Panc1 (cell line): ENCODE results near the gene TMEM121B. TPM values are rescaled to one million over a fixed set of nuclear protein-coding genes. Genes with fewer than 3 reads are reported as not detected.

ENCODE experiments used
- ATAC-seq: fragments of 200-7000 bp; cut with Tn5 transposase; 2 replicates; pipeline ENCODE4 v1.9.1; 2020; ENCODE audit warnings: mild to moderate bottlenecking, moderate library complexity
- BruUV-seq: library from RNA; stranded (reverse); fragments of 400-500 nt; replicated peaks from 2 replicates; lab custom pipeline; 2021; lab: Mats Ljungman, UMichigan
- CTCF ChIA-PET: fragments of 300-600 bp; sonication (Branson Sonifier 250); formaldehyde crosslinking; loops from one replicate; lab custom pipeline; 2022; ENCODE audit warnings: antibody characterized with exemption; lab: Charles Lee
- POLR2A ChIA-PET: fragments of 300-600 bp; sonication (Branson Sonifier 250); formaldehyde crosslinking; loops from one replicate; lab custom pipeline; 2022; ENCODE audit warnings: antibody characterized with exemption; lab: Charles Lee
- DNase-seq: peaks from one replicate; pipeline ENCODE4 v3.0.0-alpha.2; 2010; ENCODE audit warnings: low read depth, low spot score
- H3K27ac ChIP-seq: 2 replicates; pipeline ENCODE4 v1.5.1; 2011; ENCODE audit warnings: mild to moderate bottlenecking, low read length, inconsistent platforms
- H3K27me3 ChIP-seq: fragments of 200-500 bp; sonication (Bioruptor generic); 2 replicates; pipeline ENCODE4 v1.6.0; 2014; ENCODE audit warnings: low read length, inconsistent platforms; ENCODE audit not compliant: control insufficient read depth, insufficient read depth
- H3K36me3 ChIP-seq: fragments of 200-500 bp; sonication (Bioruptor generic); 2 replicates; pipeline ENCODE4 v1.5.1; 2014; ENCODE audit warnings: inconsistent platforms, mild to moderate bottlenecking, low read length, moderate library complexity; ENCODE audit not compliant: control insufficient read depth, insufficient read depth
- H3K4me1 ChIP-seq: 2 replicates; pipeline ENCODE4 v1.5.1; 2011; ENCODE audit warnings: inconsistent platforms, mild to moderate bottlenecking, low read length, moderate library complexity; ENCODE audit not compliant: control insufficient read depth, insufficient read depth
- H3K4me3 ChIP-seq, 2 experiments: 2 replicates each; pipeline ENCODE4 v1.5.1; 2011 to 2012; ENCODE audit warnings: low read depth in 2 of 2, low read length in 2 of 2, mild to moderate bottlenecking in 2 of 2, inconsistent platforms in 1 of 2, moderate library complexity in 1 of 2
- H3K9me3 ChIP-seq: fragments of 200-500 bp; sonication (Bioruptor generic); 2 replicates; pipeline ENCODE4 v1.5.1; 2014; ENCODE audit warnings: low read depth, mild to moderate bottlenecking, inconsistent platforms, low read length, moderate library complexity; ENCODE audit not compliant: control insufficient read depth, insufficient read depth
- POLR2AphosphoS5 ChIP-seq: IDR thresholded peaks from 2 replicates; pipeline ENCODE4 v1.6.1; 2012; ENCODE audit warnings: mild to moderate bottlenecking, low read depth, low read length, moderate library complexity
- SIN3A ChIP-seq: IDR thresholded peaks from 2 replicates; pipeline ENCODE4 v1.6.1; 2012; ENCODE audit warnings: low read depth, mild to moderate bottlenecking, low read length, moderate library complexity, borderline replicate concordance; ENCODE audit not compliant: insufficient read depth
- TCF7L2 ChIP-seq: IDR thresholded peaks from 2 replicates; pipeline ENCODE4 v1.6.1; 2011; ENCODE audit warnings: mild to moderate bottlenecking, low read depth, low read length, inconsistent platforms
- in situ Hi-C: cut with HindIII; loops from 2 replicates; pipeline ENCODE4 v1.10.0; 2016; ENCODE audit warnings: low sequenced_read_pairs, low pct_unique_long_range_greater_than_20kb
- intact Hi-C: fragments of 100-400 bp; cut with micrococcal nuclease; formaldehyde crosslinking; loops from one replicate; pipeline ENCODE4 v1.10.0; 2022; ENCODE audit not compliant: unreplicated experiment
- total RNA-seq: library from RNA; stranded (reverse); gene quantifications from one replicate; pipeline ENCODE4 v1.2.1, GENCODE V29; 2021; ENCODE audit not compliant: unreplicated experiment
- TF ChIP-seq, protein P1 (sequence below): fragments of 450-650 bp; IDR thresholded peaks from 2 replicates; pipeline ENCODE4 v1.5.1; 2017; ENCODE audit warnings: mild to moderate bottlenecking
- TF ChIP-seq, protein P2 (sequence below), 2 experiments: IDR thresholded peaks; 2 replicates each; pipeline ENCODE4 v1.6.1; 2011 to 2012; ENCODE audit warnings: low read depth in 2 of 2, control low read depth in 1 of 2, low read length in 1 of 2, mild to moderate bottlenecking in 1 of 2, moderate library complexity in 1 of 2; ENCODE audit not compliant: insufficient read depth in 1 of 2

The TMEM121B gene
- total RNA-seq, 1 experiment from 2014 or later = 0.44 TPM

DNA sequence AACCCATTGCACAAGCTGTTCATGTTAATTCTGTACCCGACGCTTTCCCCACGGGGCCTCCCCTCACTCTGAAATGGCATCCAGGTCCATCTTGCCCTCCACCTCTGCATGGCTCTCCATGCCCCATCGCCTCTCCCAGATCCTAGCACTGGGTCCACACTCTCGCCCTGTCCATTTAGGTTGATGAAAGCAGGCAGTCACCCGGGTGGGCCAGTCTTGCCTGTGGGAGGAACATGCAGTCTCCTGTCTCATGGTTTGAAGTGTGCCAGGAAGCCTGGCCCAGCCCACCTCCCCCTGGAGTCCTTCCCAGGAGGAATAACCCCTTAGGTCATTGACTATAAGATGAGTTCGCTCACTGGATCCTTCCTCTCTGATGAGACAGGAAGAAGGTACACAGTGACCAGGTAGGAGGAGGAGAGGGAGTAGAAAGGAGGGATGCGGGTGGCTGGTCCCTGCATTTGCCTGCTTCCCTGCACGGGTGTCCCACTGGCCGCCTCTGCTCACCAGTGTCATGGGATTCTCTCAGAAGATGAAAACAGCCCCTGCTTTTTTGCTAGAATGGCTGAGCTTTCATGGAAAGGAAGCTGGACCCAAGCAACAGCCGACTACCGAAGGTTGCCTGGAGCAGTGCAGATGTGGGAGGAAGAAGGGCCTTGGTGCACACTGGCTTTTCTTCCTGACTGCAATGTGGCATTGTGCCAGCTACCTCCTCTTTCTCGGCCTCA, 6.8 kb downstream of the TMEM121B start:
- DNase-seq (no peak), ATAC-seq (no peak)
- ChIA-PET CTCF (no interaction called here), POLR2A (no interaction called here)
- in situ Hi-C loops (no loop called here), intact Hi-C loops (no loop called here)
- Histone ChIP-seq H3K27me3 (no peaks in the 10 kb centered on the region), H3K36me3 (no peaks in the 10 kb centered on the region), H3K9me3 (no peaks in the 10 kb centered on the region), H3K4me3 (no peak overlapping the region), H3K4me1 (no peaks in the 10 kb centered on the region), H3K27ac (no peak overlapping the region)
- BruUV-seq = no TSS peak
- TF ChIP-seq, protein P1, sequence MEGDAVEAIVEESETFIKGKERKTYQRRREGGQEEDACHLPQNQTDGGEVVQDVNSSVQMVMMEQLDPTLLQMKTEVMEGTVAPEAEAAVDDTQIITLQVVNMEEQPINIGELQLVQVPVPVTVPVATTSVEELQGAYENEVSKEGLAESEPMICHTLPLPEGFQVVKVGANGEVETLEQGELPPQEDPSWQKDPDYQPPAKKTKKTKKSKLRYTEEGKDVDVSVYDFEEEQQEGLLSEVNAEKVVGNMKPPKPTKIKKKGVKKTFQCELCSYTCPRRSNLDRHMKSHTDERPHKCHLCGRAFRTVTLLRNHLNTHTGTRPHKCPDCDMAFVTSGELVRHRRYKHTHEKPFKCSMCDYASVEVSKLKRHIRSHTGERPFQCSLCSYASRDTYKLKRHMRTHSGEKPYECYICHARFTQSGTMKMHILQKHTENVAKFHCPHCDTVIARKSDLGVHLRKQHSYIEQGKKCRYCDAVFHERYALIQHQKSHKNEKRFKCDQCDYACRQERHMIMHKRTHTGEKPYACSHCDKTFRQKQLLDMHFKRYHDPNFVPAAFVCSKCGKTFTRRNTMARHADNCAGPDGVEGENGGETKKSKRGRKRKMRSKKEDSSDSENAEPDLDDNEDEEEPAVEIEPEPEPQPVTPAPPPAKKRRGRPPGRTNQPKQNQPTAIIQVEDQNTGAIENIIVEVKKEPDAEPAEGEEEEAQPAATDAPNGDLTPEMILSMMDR = no peak
- TF ChIP-seq, protein P2, sequence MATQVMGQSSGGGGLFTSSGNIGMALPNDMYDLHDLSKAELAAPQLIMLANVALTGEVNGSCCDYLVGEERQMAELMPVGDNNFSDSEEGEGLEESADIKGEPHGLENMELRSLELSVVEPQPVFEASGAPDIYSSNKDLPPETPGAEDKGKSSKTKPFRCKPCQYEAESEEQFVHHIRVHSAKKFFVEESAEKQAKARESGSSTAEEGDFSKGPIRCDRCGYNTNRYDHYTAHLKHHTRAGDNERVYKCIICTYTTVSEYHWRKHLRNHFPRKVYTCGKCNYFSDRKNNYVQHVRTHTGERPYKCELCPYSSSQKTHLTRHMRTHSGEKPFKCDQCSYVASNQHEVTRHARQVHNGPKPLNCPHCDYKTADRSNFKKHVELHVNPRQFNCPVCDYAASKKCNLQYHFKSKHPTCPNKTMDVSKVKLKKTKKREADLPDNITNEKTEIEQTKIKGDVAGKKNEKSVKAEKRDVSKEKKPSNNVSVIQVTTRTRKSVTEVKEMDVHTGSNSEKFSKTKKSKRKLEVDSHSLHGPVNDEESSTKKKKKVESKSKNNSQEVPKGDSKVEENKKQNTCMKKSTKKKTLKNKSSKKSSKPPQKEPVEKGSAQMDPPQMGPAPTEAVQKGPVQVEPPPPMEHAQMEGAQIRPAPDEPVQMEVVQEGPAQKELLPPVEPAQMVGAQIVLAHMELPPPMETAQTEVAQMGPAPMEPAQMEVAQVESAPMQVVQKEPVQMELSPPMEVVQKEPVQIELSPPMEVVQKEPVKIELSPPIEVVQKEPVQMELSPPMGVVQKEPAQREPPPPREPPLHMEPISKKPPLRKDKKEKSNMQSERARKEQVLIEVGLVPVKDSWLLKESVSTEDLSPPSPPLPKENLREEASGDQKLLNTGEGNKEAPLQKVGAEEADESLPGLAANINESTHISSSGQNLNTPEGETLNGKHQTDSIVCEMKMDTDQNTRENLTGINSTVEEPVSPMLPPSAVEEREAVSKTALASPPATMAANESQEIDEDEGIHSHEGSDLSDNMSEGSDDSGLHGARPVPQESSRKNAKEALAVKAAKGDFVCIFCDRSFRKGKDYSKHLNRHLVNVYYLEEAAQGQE (IDR thresholded peaks at IDR 0.05; ENCODE audit: insufficient read depth in 1 of 2, low read depth in 2 of 2, low read length in 1 of 2) = no peak
- TF ChIP-seq SIN3A = no peak
- TF ChIP-seq TCF7L2 = no peak
- no peak for TF ChIP-seq POLR2AphosphoS5

DNA sequence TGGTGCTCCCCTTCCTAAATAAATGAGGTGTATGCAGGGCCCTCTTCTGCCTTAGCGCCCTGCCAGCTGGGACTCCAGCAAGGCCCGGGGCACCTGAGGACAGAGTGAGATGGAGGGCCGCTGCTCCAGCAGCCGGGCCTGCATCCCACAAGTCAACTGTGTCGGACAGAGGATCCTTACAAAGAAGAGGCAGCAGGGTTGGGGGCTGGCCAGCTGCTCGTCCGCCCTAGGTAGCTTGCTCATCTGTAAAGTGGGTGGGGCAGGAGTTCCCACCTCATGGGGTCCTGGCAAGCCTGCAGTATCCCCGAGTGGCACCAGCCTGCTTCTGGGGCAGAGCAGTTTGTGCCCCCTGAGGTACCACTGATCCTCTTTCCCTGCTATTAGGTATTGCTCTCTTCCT, 7.6 kb downstream of the TMEM121B start:
- Histone ChIP-seq H3K27ac (no peak overlapping the region), H3K4me1 (no peaks in the 10 kb centered on the region), H3K27me3 (no peaks in the 10 kb centered on the region), H3K9me3 (no peaks in the 10 kb centered on the region), H3K4me3 (no peak overlapping the region), H3K36me3 (no peaks in the 10 kb centered on the region)
- TF ChIP-seq, protein P1 = no peak
- TF ChIP-seq TCF7L2 (no peak), POLR2AphosphoS5 (no peak)
- ChIA-PET POLR2A (no interaction called here), CTCF (no interaction called here)
- no TSS peak for BruUV-seq
- in situ Hi-C loops (no loop called here), intact Hi-C loops (no loop called here)
- DNase-seq (no peak), ATAC-seq (no peak)
